Measurements from ENCODE around the gene TAF4B.

DNA sequence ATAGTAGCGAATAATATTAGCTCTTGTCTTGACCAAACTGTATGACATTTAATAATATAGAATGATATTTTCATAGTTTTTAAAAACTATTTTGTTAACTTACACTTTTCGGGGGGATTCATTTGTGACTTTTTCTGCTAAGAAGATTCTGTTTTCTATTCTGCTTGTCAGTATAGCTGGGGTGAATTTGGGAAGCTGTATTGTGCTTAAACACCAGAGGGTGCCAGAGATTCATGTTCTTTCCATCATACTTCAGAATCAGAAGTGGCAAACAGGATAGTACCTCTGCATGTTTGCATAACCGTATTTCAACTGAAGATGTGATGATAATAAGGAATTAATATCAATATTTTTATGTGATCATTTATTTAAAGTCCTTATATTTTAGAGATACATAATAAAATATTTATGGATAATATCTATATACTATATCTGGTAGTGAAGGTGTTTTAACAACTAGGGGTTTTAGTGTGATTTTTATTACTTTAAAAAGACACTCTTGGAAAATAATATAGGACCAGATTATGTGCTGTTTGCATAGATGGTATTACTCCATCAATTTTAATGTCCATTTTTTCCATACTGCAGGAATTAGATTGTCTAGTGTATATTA lies 81.0 kb downstream of the TAF4B start:
- TF ChIP-seq, protein P1, sequence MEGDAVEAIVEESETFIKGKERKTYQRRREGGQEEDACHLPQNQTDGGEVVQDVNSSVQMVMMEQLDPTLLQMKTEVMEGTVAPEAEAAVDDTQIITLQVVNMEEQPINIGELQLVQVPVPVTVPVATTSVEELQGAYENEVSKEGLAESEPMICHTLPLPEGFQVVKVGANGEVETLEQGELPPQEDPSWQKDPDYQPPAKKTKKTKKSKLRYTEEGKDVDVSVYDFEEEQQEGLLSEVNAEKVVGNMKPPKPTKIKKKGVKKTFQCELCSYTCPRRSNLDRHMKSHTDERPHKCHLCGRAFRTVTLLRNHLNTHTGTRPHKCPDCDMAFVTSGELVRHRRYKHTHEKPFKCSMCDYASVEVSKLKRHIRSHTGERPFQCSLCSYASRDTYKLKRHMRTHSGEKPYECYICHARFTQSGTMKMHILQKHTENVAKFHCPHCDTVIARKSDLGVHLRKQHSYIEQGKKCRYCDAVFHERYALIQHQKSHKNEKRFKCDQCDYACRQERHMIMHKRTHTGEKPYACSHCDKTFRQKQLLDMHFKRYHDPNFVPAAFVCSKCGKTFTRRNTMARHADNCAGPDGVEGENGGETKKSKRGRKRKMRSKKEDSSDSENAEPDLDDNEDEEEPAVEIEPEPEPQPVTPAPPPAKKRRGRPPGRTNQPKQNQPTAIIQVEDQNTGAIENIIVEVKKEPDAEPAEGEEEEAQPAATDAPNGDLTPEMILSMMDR (conservative IDR thresholded peaks at IDR 0.05 in 1 of 2, IDR thresholded peaks at IDR 0.05 in 1 of 2; ENCODE audit: extremely low read depth in 1 of 2, insufficient read depth in 1 of 2, low read depth in 1 of 2, low read length in 2 of 2) = peak; percentile 66 to 76
- TF ChIP-seq EZH2 (IDR thresholded peaks at IDR 0.05; ENCODE audit: borderline replicate concordance, low read length) = no peak

Data from mammary epithelial cell (primary cell).